WTC11 (cell line): Measurements from ENCODE around the gene UGT2B15. TPM values are rescaled to one million over a fixed set of nuclear protein-coding genes. Genes with fewer than 3 reads are reported as not detected.
"Not testable (repeated sequence)": the region's sequence is repeated elsewhere in the genome, so short reads cannot be mapped to it uniquely, and the experiment has no call there.

Source experiments
- ATAC-seq: fragments of 200-7000 bp; cut with Tn5 transposase; 2 replicates; pipeline ENCODE4 v1.10.0; 2021; ENCODE audit warnings: mild to moderate bottlenecking, moderate library complexity
- CTCF ChIA-PET: fragments of 300-600 bp; sonication (Branson Sonifier 250); formaldehyde crosslinking; loops from one replicate; lab custom pipeline; 2021; ENCODE audit warnings: antibody characterized with exemption; lab: Charles Lee
- POLR2A ChIA-PET: fragments of 350-600 bp; sonication (Branson Sonifier 250); formaldehyde crosslinking; loops from one replicate; lab custom pipeline; 2021; ENCODE audit warnings: antibody characterized with exemption; lab: Charles Lee
- DNase-seq: peaks from one replicate; pipeline ENCODE4 v3.0.0; 2021; ENCODE audit warnings: low spot score
- H3K27ac Mint-ChIP-seq: 2 replicates; pipeline ENCODE4 v1.8.0; 2021; ENCODE audit warnings: mixed read lengths
- H3K27me3 Mint-ChIP-seq: 2 replicates; pipeline ENCODE4 v1.8.0; 2021; ENCODE audit warnings: low read depth, mild to moderate bottlenecking, moderate library complexity, mixed read lengths
- H3K36me3 Mint-ChIP-seq: 2 replicates; pipeline ENCODE4 v1.8.0; 2021; ENCODE audit warnings: mixed read lengths
- H3K4me1 Mint-ChIP-seq: 2 replicates; pipeline ENCODE4 v1.8.0; 2022; ENCODE audit warnings: mixed read lengths
- H3K4me3 Mint-ChIP-seq: 2 replicates; pipeline ENCODE4 v1.8.0; 2021; ENCODE audit warnings: mild to moderate bottlenecking, moderate library complexity, mixed read lengths
- H3K9me3 Mint-ChIP-seq: 2 replicates; pipeline ENCODE4 v1.8.0; 2021; ENCODE audit warnings: mixed read lengths
- ATF3 ChIP-seq: sonication (generic); formaldehyde crosslinking; conservative IDR thresholded peaks from 2 replicates; pipeline ENCODE4 v1.8.1; 2022; ENCODE audit warnings: mild to moderate bottlenecking, missing genetic modification reagents
- CTCF ChIP-seq: fragments of 200-600 bp; IDR thresholded peaks from 2 replicates; pipeline ENCODE4 v1.8.0; 2022; ENCODE audit warnings: antibody characterized with exemption
- ELF4 ChIP-seq: sonication (generic); formaldehyde crosslinking; IDR thresholded peaks from 2 replicates; pipeline ENCODE4 v1.8.1; 2022; ENCODE audit warnings: low read depth, mild to moderate bottlenecking, moderate library complexity, missing genetic modification reagents
- FOXJ3 ChIP-seq: sonication (generic); formaldehyde crosslinking; IDR thresholded peaks from 2 replicates; pipeline ENCODE4 v1.9.0; 2021; ENCODE audit warnings: missing genetic modification reagents, mild to moderate bottlenecking, borderline replicate concordance
- FOXP1 ChIP-seq: sonication (generic); formaldehyde crosslinking; IDR thresholded peaks from 2 replicates; pipeline ENCODE4 v1.8.0; 2022; ENCODE audit warnings: missing genetic modification reagents, mild to moderate bottlenecking, moderate library complexity, borderline replicate concordance
- HMGA2 ChIP-seq: fragments of 250-450 bp; sonication (Bioruptor Pico); IDR thresholded peaks from 2 replicates; pipeline ENCODE4 v1.4.0; 2021; ENCODE audit warnings: mild to moderate bottlenecking, moderate library complexity
- MAX ChIP-seq: sonication (generic); formaldehyde crosslinking; IDR thresholded peaks from 2 replicates; pipeline ENCODE4 v1.8.0; 2022; ENCODE audit warnings: mild to moderate bottlenecking, missing genetic modification reagents
- NFE2L1 ChIP-seq: sonication (generic); formaldehyde crosslinking; IDR thresholded peaks from 2 replicates; pipeline ENCODE4 v1.8.1; 2023; ENCODE audit warnings: missing genetic modification reagents
- NR1H2 ChIP-seq: sonication (generic); formaldehyde crosslinking; IDR thresholded peaks from 2 replicates; pipeline ENCODE4 v1.9.0; 2021; ENCODE audit warnings: mild to moderate bottlenecking, moderate library complexity, missing genetic modification reagents
- SMAD4 ChIP-seq: sonication (generic); formaldehyde crosslinking; IDR thresholded peaks from 2 replicates; pipeline ENCODE4 v1.8.0; 2022; ENCODE audit warnings: mild to moderate bottlenecking, missing genetic modification reagents
- TEAD1 ChIP-seq: sonication (generic); formaldehyde crosslinking; IDR thresholded peaks from 2 replicates; pipeline ENCODE4 v1.8.0; 2022; ENCODE audit warnings: mild to moderate bottlenecking, missing genetic modification reagents
- ZNF121 ChIP-seq: sonication (generic); formaldehyde crosslinking; IDR thresholded peaks from 2 replicates; pipeline ENCODE4 v1.8.0; 2023; ENCODE audit warnings: missing genetic modification reagents
- ZNF671 ChIP-seq: fragments of 250-450 bp; sonication (Bioruptor Pico); IDR thresholded peaks from 2 replicates; pipeline ENCODE4 v1.8.0; 2021; ENCODE audit warnings: mild to moderate bottlenecking
- total RNA-seq: library from RNA; stranded (reverse); gene quantifications from 3 replicates; pipeline ENCODE4 v1.2.3, GENCODE V29; 2021
- TF ChIP-seq, protein P1 (sequence below): sonication (generic); formaldehyde crosslinking; IDR thresholded peaks from 2 replicates; pipeline ENCODE4 v1.8.0; 2023; ENCODE audit warnings: missing genetic modification reagents

The UGT2B15 gene
- total RNA-seq, 1 experiment from 2014 or later = 0.22 TPM

GRCh38 chr4:68673143-68673542, 2.7 kb upstream of the UGT2B15 start:
- Mint-ChIP-seq H3K4me1 (peaks cover 4% of the 10 kb centered on the region; the same call in 1 of the 2 replicates), H3K36me3 (no peaks in the 10 kb centered on the region), H3K27me3 (no peaks in the 10 kb centered on the region), H3K4me3 (no peak overlapping the region), H3K9me3 (peaks cover 19% of the 10 kb centered on the region), H3K27ac (no peak overlapping the region)
- peak; percentile 28 for DNase-seq
- ChIA-PET POLR2A (no interaction called here), CTCF (interaction anchor here (0.7 to 2.0 kb wide), 3 partner anchors 233 to 401 kb away, joined by 3 to 6 read pairs (median 3); no protein-coding TSS in a partner anchor)
- TF ChIP-seq ATF3 (CRISPR knock-in tag) (no peak), CTCF (0 out of 2 replicates have a peak, but pooled peaks have one; percentile 19)
- peak; percentile 29; the same call in 1 of the 2 replicates for ATAC-seq

GRCh38 chr4:68671217-68671616, 765 bp upstream of the UGT2B15 start:
- H3K4me1 Mint-ChIP-seq, POLR2A ChIA-PET, H3K4me3 Mint-ChIP-seq, H3K27me3 Mint-ChIP-seq, H3K27ac Mint-ChIP-seq, H3K36me3 Mint-ChIP-seq: not testable (repeated sequence)
- CTCF ChIA-PET = interaction anchor here (0.6 kb wide), 1 partner anchor 399 kb away, joined by 3 read pairs; no protein-coding TSS in a partner anchor
- ATAC-seq = peak; percentile 83
- peak; percentile 18 for DNase-seq
- peaks cover 13% of the 10 kb centered on the region; the same call in 1 of the 2 replicates for H3K9me3 Mint-ChIP-seq

GRCh38 chr4:68668537-68669163, 1.8 kb downstream of the UGT2B15 start:
- H3K27ac Mint-ChIP-seq, CTCF ChIA-PET, POLR2A ChIA-PET, H3K27me3 Mint-ChIP-seq, H3K36me3 Mint-ChIP-seq, ATAC-seq, DNase-seq, H3K4me1 Mint-ChIP-seq, H3K4me3 Mint-ChIP-seq: not testable (repeated sequence)
- H3K9me3 Mint-ChIP-seq = peaks cover 10% of the 10 kb centered on the region; the same call in 1 of the 2 replicates

GRCh38 chr4:68667551-68667950, 2.9 kb downstream of the UGT2B15 start:
- H3K36me3 Mint-ChIP-seq, POLR2A ChIA-PET, H3K9me3 Mint-ChIP-seq, DNase-seq, CTCF ChIA-PET, ATAC-seq, H3K27me3 Mint-ChIP-seq, H3K27ac Mint-ChIP-seq, H3K4me1 Mint-ChIP-seq, H3K4me3 Mint-ChIP-seq: not testable (repeated sequence)

GRCh38 chr4:68664721-68665120, 5.7 kb downstream of the UGT2B15 start:
- H3K27ac Mint-ChIP-seq, H3K4me3 Mint-ChIP-seq, DNase-seq, ATAC-seq, CTCF ChIA-PET, POLR2A ChIA-PET, H3K9me3 Mint-ChIP-seq, H3K27me3 Mint-ChIP-seq, H3K36me3 Mint-ChIP-seq: not testable (repeated sequence)
- H3K4me1 Mint-ChIP-seq = peaks cover 25% of the 10 kb centered on the region

GRCh38 chr4:68662836-68663574, 7.4 kb downstream of the UGT2B15 start:
- POLR2A ChIA-PET, H3K36me3 Mint-ChIP-seq, H3K9me3 Mint-ChIP-seq, H3K27me3 Mint-ChIP-seq, ATAC-seq, DNase-seq, H3K4me3 Mint-ChIP-seq: not testable (repeated sequence)
- peaks cover 29% of the 10 kb centered on the region for H3K4me1 Mint-ChIP-seq
- CTCF ChIA-PET = interaction anchor here (0.5 kb wide), 1 partner anchor 407 kb away, joined by 3 read pairs; no protein-coding TSS in a partner anchor
- H3K27ac Mint-ChIP-seq = 0 out of 2 replicates have a peak overlapping the region, but pooled peaks have one; percentile 5

GRCh38 chr4:68658672-68659071, 11.8 kb downstream of the UGT2B15 start:
- TF ChIP-seq FOXP1 = no peak
- no peak for TF ChIP-seq NR1H2 (CRISPR knock-in tag)
- TF ChIP-seq TEAD1 (CRISPR knock-in tag) = no peak
- TF ChIP-seq SMAD4 (CRISPR knock-in tag) = no peak
- no peak for TF ChIP-seq HMGA2
- TF ChIP-seq, protein P1, sequence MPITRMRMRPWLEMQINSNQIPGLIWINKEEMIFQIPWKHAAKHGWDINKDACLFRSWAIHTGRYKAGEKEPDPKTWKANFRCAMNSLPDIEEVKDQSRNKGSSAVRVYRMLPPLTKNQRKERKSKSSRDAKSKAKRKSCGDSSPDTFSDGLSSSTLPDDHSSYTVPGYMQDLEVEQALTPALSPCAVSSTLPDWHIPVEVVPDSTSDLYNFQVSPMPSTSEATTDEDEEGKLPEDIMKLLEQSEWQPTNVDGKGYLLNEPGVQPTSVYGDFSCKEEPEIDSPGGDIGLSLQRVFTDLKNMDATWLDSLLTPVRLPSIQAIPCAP (CRISPR knock-in tag) = no peak
- TF ChIP-seq ZNF671 (CRISPR knock-in tag) = no peak
- TF ChIP-seq NFE2L1 = no peak
- TF ChIP-seq FOXJ3 = no peak
- TF ChIP-seq MAX (CRISPR knock-in tag) = no peak
- TF ChIP-seq ELF4 (CRISPR knock-in tag) = no peak
- no peak for TF ChIP-seq ZNF121
- no peak for DNase-seq
- ATAC-seq = no peak
- Mint-ChIP-seq H3K36me3 (peaks cover 5% of the 10 kb centered on the region), H3K27ac (no peak overlapping the region), H3K4me1 (peaks cover 58% of the 10 kb centered on the region), H3K4me3 (no peak overlapping the region), H3K9me3 (peaks cover 9% of the 10 kb centered on the region), H3K27me3 (no peaks in the 10 kb centered on the region)
- CTCF ChIA-PET = no interaction called here
- POLR2A ChIA-PET = no interaction called here
